Non-pigmented ciliary epithelial cell (primary cell): Measurements from ENCODE around the gene COMMD9.

ENCODE experiments used
- DNase-seq: peaks from one replicate; pipeline ENCODE4 v3.0.0-alpha.2; 2010; ENCODE audit warnings: low read depth

Gene COMMD9

DNA sequence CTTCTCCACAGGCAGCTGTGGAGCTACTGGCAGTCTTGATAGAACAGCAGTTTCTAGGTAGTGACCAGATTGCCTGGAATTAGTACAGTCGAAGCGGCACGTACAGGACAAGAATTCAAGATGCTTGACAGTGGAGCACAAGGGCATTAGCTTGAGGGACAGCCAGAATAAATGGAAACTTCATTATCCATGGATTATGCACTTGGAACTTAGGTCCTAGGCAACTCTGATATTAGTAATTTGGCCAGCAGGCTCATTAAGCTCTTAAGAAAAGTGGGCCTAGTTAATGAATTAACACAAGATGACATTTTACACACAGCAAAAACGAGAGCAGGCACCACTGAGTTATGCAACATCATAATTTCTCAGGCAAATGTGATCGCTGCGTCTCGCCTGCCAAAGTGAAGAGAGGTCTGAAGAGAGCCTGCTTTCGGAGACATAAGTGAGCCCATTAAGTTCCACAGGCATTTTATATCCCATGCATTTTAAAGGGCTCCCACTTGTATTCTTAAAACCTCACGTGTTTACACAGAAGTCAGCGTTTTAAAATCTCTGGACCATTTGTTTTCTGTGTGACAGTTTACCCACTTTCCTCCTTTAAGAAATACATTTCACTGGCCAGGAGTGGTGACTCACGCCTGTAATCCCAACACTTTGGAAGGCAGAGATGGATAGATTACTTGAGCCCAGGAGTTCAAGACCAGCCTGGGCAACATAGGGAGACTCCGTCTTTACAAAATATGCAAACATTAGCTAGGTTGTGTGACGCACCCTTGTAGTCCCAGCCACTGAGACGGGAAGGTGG, 66.2 kb downstream of the COMMD9 start:
- no peak for DNase-seq
